Measurements from ENCODE around the gene TSKU.
A peak's percentile ranks its signal among the peaks of the same experiment; 100 is the strongest.

The TSKU gene

DNA sequence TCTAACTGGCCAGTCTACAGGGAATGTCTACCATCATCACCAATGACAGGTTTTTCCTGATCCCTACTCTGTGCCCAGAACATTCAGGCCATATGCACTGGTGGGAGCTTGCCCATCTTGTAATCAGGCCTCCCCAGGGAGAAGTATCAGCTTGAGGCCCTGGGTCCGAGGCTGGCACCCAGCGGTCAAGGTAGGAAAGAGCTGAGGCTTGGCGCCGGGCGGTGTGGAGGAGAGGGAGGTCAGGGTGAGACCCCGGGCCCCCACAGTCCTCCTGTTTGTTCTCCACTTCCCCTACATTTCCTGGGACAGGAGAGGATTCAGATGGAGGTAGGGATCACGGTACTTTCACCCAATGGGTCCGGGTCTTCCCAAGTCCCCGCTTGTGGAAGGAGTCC is 15.5 kb downstream of the TSKU start:
- Histone ChIP-seq H3K79me2 (ENCODE audit: insufficient read depth, low read length) (peaks cover 9% of the 10 kb centered on the region; the same call in 1 of the 2 replicates), H3K9ac (ENCODE audit: low read depth, low read length, poor library complexity, severe bottlenecking) (no peak overlapping the region), H3K4me1 (ENCODE audit: insufficient read depth, low read length, poor library complexity, severe bottlenecking) (no peaks in the 10 kb centered on the region), H3K9me3 (ENCODE audit: insufficient read depth, low read depth, low read length) (no peaks in the 10 kb centered on the region), H3K36me3 (ENCODE audit: insufficient read depth, low read length) (peaks cover 20% of the 10 kb centered on the region; the same call in 1 of the 2 replicates), H3K4me3 (ENCODE audit: low read length, poor library complexity, severe bottlenecking) (no peak overlapping the region), H2AFZ (ENCODE audit: low read length) (no peak overlapping the region), H3K27me3 (ENCODE audit: insufficient read depth, low read length, poor library complexity, severe bottlenecking) (no peaks in the 10 kb centered on the region), H3F3A (ENCODE audit: low read depth) (no peaks in the 10 kb centered on the region), H4K20me1 (ENCODE audit: insufficient read depth, low read length, poor library complexity, severe bottlenecking) (peaks cover 6% of the 10 kb centered on the region), H3K4me2 (ENCODE audit: low read depth, low read length, poor library complexity, severe bottlenecking) (no peak overlapping the region), H3K9me2 (replicated peaks; ENCODE audit: low read depth, low read length) (no peaks in the 10 kb centered on the region)
- TF ChIP-seq EZH2phosphoT487 (IDR thresholded peaks at IDR 0.05; ENCODE audit: borderline replicate concordance) = no peak
- TF ChIP-seq, protein P1, sequence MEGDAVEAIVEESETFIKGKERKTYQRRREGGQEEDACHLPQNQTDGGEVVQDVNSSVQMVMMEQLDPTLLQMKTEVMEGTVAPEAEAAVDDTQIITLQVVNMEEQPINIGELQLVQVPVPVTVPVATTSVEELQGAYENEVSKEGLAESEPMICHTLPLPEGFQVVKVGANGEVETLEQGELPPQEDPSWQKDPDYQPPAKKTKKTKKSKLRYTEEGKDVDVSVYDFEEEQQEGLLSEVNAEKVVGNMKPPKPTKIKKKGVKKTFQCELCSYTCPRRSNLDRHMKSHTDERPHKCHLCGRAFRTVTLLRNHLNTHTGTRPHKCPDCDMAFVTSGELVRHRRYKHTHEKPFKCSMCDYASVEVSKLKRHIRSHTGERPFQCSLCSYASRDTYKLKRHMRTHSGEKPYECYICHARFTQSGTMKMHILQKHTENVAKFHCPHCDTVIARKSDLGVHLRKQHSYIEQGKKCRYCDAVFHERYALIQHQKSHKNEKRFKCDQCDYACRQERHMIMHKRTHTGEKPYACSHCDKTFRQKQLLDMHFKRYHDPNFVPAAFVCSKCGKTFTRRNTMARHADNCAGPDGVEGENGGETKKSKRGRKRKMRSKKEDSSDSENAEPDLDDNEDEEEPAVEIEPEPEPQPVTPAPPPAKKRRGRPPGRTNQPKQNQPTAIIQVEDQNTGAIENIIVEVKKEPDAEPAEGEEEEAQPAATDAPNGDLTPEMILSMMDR (conservative IDR thresholded peaks at IDR 0.05; ENCODE audit: low read length) = no peak

- no peak overlapping the region for H3K4me3 ChIP-seq (ENCODE audit: low read length, poor library complexity, severe bottlenecking)
- no peak overlapping the region for H3K9ac ChIP-seq (ENCODE audit: low read depth, low read length, poor library complexity, severe bottlenecking)
- H3F3A ChIP-seq (ENCODE audit: low read depth) = no peaks in the 10 kb centered on the region
- H2AFZ ChIP-seq (ENCODE audit: low read length) = no peak overlapping the region
- peaks cover 2% of the 10 kb centered on the region for H4K20me1 ChIP-seq (ENCODE audit: insufficient read depth, low read length, poor library complexity, severe bottlenecking)
- peaks cover 20% of the 10 kb centered on the region; the same call in 1 of the 2 replicates for H3K36me3 ChIP-seq (ENCODE audit: insufficient read depth, low read length)
- H3K79me2 ChIP-seq (ENCODE audit: insufficient read depth, low read length) = peaks cover 5% of the 10 kb centered on the region; the same call in 1 of the 2 replicates
- H3K9me2 ChIP-seq (replicated peaks; ENCODE audit: low read depth, low read length) = no peaks in the 10 kb centered on the region
- H3K4me2 ChIP-seq (ENCODE audit: low read depth, low read length, poor library complexity, severe bottlenecking) = peak overlapping the region; percentile 14
- no peaks in the 10 kb centered on the region for H3K9me3 ChIP-seq (ENCODE audit: insufficient read depth, low read depth, low read length)
- H3K27me3 ChIP-seq (ENCODE audit: insufficient read depth, low read length, poor library complexity, severe bottlenecking) = no peaks in the 10 kb centered on the region
- TF ChIP-seq, protein P1 (conservative IDR thresholded peaks at IDR 0.05; ENCODE audit: low read length) = peak; percentile 72
- no peak for TF ChIP-seq EZH2phosphoT487 (IDR thresholded peaks at IDR 0.05; ENCODE audit: borderline replicate concordance)
- H3K4me1 ChIP-seq (ENCODE audit: insufficient read depth, low read length, poor library complexity, severe bottlenecking) = no peaks in the 10 kb centered on the region
Measured at GRCh38 chr11:76799066-76799804, 16.1 kb downstream of the TSKU start.

GRCh38 chr11:76800466-76801200 is 17.5 kb downstream of the TSKU start:
- Histone ChIP-seq H3K9me3 (ENCODE audit: insufficient read depth, low read depth, low read length) (no peaks in the 10 kb centered on the region), H3K4me1 (ENCODE audit: insufficient read depth, low read length, poor library complexity, severe bottlenecking) (no peaks in the 10 kb centered on the region), H3K4me2 (ENCODE audit: low read depth, low read length, poor library complexity, severe bottlenecking) (no peak overlapping the region)

More at GRCh38 chr11:76800466-76801200, 17.5 kb downstream of the TSKU start:
- peaks cover 20% of the 10 kb centered on the region; the same call in 1 of the 2 replicates for H3K36me3 ChIP-seq (ENCODE audit: insufficient read depth, low read length)
- no peaks in the 10 kb centered on the region for H3K79me2 ChIP-seq (ENCODE audit: insufficient read depth, low read length)
- H4K20me1 ChIP-seq (ENCODE audit: insufficient read depth, low read length, poor library complexity, severe bottlenecking) = no peaks in the 10 kb centered on the region
- H3K9ac ChIP-seq (ENCODE audit: low read depth, low read length, poor library complexity, severe bottlenecking) = no peak overlapping the region
- no peak overlapping the region for H3K4me3 ChIP-seq (ENCODE audit: low read length, poor library complexity, severe bottlenecking)
- H2AFZ ChIP-seq (ENCODE audit: low read length) = no peak overlapping the region
- H3K9me2 ChIP-seq (replicated peaks; ENCODE audit: low read depth, low read length) = no peaks in the 10 kb centered on the region
- H3K27me3 ChIP-seq (ENCODE audit: insufficient read depth, low read length, poor library complexity, severe bottlenecking) = no peaks in the 10 kb centered on the region
- TF ChIP-seq EZH2phosphoT487 (IDR thresholded peaks at IDR 0.05; ENCODE audit: borderline replicate concordance) = no peak
- TF ChIP-seq, protein P1 (conservative IDR thresholded peaks at IDR 0.05; ENCODE audit: low read length) = no peak
- no peaks in the 10 kb centered on the region for H3F3A ChIP-seq (ENCODE audit: low read depth)

Data from Loucy (cell line).